OCI-LY3 (cell line): Measurements from ENCODE around the gene CFC1.
"Not testable (repeated sequence)": the region's sequence is repeated elsewhere in the genome, so short reads cannot be mapped to it uniquely, and the experiment has no call there.

Experiments
- CTCF ChIP-seq: fragments of 200-600, 300-600 bp; sonication (generic); IDR thresholded peaks from 2 replicates; pipeline ENCODE4 v1.5.1; 2014; ENCODE audit warnings: antibody characterized with exemption, low read length, low read depth
- EZH2phosphoT487 ChIP-seq: fragments of 200-600 bp; shearing (Covaris generic); IDR thresholded peaks from 2 replicates; pipeline ENCODE4 v1.6.1; 2018; ENCODE audit warnings: antibody characterized with exemption, mixed run types, low read depth

GRCh38 chr2:130548418-130548817 is 51.0 kb downstream of the CFC1 start:
- not testable (repeated sequence) for TF ChIP-seq CTCF, EZH2phosphoT487
